ENCODE measurements around the gene RBM8A. TPM values are rescaled to one million over a fixed set of nuclear protein-coding genes. Genes with fewer than 3 reads are reported as not detected.

RBM8A gene
- total and polyA plus RNA-seq, 9 of the 15 experiments (the other 6 are each of a cell fraction or from before 2014, with no cell fraction given): 215 to 1,035 (median 291) TPM

DNA sequence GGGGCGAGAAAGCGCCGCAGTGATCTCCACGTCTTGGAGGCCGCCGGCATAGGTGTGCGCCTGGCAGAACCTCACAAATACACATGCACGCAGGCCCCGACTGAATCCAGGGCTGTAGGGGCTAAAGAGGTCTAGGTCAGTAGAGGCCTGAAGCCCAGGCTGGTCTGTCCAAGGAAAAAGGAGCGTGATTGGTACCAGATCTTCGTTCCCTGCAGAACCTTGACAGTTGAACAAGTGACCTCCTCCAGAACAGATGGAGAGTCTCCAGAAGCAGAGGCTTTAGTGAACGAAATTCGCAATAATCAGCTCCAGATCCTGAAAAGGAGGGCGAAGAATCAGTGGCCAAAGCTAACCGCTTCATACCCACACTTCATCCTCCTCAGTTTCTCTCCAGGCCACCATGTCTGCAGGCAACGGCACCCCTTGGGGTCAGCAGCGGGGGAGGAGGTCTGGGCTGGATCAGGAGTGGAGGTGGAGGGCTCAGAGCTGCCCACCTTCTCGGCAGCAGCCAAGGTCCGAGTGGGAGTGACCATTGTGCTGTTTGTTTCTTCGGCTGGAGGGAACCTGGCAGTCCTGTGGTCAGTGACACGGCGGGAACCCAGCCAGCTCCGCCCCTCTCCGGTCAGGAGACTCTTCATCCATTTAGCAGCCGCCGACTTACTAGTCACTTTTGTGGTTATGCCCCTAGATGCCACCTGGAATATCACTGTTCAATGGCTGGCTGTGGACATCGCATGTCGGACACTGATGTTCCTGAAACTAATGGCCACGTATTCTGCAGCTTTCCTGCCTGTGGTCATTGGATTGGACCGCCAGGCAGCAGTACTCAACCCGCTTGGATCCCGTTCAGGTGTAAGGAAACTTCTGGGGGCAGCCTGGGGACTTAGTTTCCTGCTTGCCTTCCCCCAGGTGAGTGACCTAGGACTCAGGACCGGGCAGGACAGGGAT, 8.0 kb downstream of the RBM8A start (continued):
- TF ChIP-seq DIDO1 (tag; IDR thresholded peaks at IDR 0.05; ENCODE audit: low read depth): no peak
- TF ChIP-seq POLR2B (IDR thresholded peaks at IDR 0.05; ENCODE audit: low read depth, partially characterized antibody): no peak
- TF ChIP-seq MAFK (IDR thresholded peaks at IDR 0.05; ENCODE audit: low read length): no peak
- TF ChIP-seq, protein P1, sequence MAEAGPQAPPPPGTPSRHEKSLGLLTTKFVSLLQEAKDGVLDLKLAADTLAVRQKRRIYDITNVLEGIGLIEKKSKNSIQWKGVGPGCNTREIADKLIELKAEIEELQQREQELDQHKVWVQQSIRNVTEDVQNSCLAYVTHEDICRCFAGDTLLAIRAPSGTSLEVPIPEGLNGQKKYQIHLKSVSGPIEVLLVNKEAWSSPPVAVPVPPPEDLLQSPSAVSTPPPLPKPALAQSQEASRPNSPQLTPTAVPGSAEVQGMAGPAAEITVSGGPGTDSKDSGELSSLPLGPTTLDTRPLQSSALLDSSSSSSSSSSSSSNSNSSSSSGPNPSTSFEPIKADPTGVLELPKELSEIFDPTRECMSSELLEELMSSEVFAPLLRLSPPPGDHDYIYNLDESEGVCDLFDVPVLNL (CRISPR knock-in tag; IDR thresholded peaks at IDR 0.05; ENCODE audit: low read depth): peak; percentile 74; the same call in 1 of the 2 replicates
- no peak for TF ChIP-seq GABPB2 (CRISPR knock-in tag; conservative IDR thresholded peaks at IDR 0.05)
- TF ChIP-seq STAT5B (CRISPR knock-in tag; IDR thresholded peaks at IDR 0.05): no peak
- no peak for TF ChIP-seq ZKSCAN8 (CRISPR knock-in tag; IDR thresholded peaks at IDR 0.05)
- TF ChIP-seq HEY1 (CRISPR knock-in tag; IDR thresholded peaks at IDR 0.05; ENCODE audit: borderline replicate concordance): no peak
- TF ChIP-seq, protein P2, sequence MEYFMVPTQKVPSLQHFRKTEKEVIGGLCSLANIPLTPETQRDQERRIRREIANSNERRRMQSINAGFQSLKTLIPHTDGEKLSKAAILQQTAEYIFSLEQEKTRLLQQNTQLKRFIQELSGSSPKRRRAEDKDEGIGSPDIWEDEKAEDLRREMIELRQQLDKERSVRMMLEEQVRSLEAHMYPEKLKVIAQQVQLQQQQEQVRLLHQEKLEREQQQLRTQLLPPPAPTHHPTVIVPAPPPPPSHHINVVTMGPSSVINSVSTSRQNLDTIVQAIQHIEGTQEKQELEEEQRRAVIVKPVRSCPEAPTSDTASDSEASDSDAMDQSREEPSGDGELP (CRISPR knock-in tag; IDR thresholded peaks at IDR 0.05; ENCODE audit: borderline replicate concordance): peak; percentile 22; the same call in 1 of the 2 replicates
- no peak for TF ChIP-seq GATA2 (CRISPR knock-in tag; IDR thresholded peaks at IDR 0.05)
- no peak for TF ChIP-seq ZNF165 (CRISPR knock-in tag; IDR thresholded peaks at IDR 0.05; ENCODE audit: borderline replicate concordance)
- TF ChIP-seq TRIM24 (IDR thresholded peaks at IDR 0.05): no peak
- TF ChIP-seq, protein P3, sequence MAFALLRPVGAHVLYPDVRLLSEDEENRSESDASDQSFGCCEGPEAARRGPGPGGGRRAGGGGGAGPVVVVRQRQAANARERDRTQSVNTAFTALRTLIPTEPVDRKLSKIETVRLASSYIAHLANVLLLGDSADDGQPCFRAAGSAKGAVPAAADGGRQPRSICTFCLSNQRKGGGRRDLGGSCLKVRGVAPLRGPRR (CRISPR knock-in tag; IDR thresholded peaks at IDR 0.05): no peak
- TF ChIP-seq TCF3 (CRISPR knock-in tag; IDR thresholded peaks at IDR 0.05): no peak
- TF ChIP-seq, protein P4, sequence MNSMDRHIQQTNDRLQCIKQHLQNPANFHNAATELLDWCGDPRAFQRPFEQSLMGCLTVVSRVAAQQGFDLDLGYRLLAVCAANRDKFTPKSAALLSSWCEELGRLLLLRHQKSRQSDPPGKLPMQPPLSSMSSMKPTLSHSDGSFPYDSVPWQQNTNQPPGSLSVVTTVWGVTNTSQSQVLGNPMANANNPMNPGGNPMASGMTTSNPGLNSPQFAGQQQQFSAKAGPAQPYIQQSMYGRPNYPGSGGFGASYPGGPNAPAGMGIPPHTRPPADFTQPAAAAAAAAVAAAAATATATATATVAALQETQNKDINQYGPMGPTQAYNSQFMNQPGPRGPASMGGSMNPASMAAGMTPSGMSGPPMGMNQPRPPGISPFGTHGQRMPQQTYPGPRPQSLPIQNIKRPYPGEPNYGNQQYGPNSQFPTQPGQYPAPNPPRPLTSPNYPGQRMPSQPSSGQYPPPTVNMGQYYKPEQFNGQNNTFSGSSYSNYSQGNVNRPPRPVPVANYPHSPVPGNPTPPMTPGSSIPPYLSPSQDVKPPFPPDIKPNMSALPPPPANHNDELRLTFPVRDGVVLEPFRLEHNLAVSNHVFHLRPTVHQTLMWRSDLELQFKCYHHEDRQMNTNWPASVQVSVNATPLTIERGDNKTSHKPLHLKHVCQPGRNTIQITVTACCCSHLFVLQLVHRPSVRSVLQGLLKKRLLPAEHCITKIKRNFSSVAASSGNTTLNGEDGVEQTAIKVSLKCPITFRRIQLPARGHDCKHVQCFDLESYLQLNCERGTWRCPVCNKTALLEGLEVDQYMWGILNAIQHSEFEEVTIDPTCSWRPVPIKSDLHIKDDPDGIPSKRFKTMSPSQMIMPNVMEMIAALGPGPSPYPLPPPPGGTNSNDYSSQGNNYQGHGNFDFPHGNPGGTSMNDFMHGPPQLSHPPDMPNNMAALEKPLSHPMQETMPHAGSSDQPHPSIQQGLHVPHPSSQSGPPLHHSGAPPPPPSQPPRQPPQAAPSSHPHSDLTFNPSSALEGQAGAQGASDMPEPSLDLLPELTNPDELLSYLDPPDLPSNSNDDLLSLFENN (IDR thresholded peaks at IDR 0.05; ENCODE audit: low read depth in 2 of 2, low read length in 2 of 2): no peak
- TF ChIP-seq HDAC3 (IDR thresholded peaks at IDR 0.05; ENCODE audit: borderline replicate concordance, partially characterized antibody): no peak
- no peak for TF ChIP-seq CBX5 (IDR thresholded peaks at IDR 0.05; ENCODE audit: borderline replicate concordance, low read depth)
- peak; percentile 14; the same call in 1 of the 2 replicates for TF ChIP-seq EGR1 (conservative IDR thresholded peaks at IDR 0.05)
- peak; percentile 22 for TF ChIP-seq TAF1 (IDR thresholded peaks at IDR 0.05; ENCODE audit: control insufficient read depth, extremely low read depth, insufficient read depth, low read length, severe bottlenecking)
- no peak for TF ChIP-seq ATF1 (CRISPR knock-in tag; IDR thresholded peaks at IDR 0.05)
- TF ChIP-seq ATF1 (tag; IDR thresholded peaks at IDR 0.05): 0 out of 2 replicates have a peak, but pooled peaks have one; percentile 12
- 0 out of 3 replicates have a peak, but pooled peaks of 1 of the 2 experiments have one; percentile 7 for TF ChIP-seq CBX3 (IDR thresholded peaks at IDR 0.05; ENCODE audit: borderline replicate concordance in 1 of 2, low read length in 2 of 2)
- TF ChIP-seq ARID1B (IDR thresholded peaks at IDR 0.05): peak; percentile 10; the same call in 1 of the 2 replicates

Measured in K562 (cell line).